ENCODE measurements around the gene PRAC1. TPM values are rescaled to one million over a fixed set of nuclear protein-coding genes. Genes with fewer than 3 reads are reported as not detected.

PRAC1 gene
- total and polyA plus RNA-seq, 12 donors, result 2.7 TPM; not detected in 11

DNA sequence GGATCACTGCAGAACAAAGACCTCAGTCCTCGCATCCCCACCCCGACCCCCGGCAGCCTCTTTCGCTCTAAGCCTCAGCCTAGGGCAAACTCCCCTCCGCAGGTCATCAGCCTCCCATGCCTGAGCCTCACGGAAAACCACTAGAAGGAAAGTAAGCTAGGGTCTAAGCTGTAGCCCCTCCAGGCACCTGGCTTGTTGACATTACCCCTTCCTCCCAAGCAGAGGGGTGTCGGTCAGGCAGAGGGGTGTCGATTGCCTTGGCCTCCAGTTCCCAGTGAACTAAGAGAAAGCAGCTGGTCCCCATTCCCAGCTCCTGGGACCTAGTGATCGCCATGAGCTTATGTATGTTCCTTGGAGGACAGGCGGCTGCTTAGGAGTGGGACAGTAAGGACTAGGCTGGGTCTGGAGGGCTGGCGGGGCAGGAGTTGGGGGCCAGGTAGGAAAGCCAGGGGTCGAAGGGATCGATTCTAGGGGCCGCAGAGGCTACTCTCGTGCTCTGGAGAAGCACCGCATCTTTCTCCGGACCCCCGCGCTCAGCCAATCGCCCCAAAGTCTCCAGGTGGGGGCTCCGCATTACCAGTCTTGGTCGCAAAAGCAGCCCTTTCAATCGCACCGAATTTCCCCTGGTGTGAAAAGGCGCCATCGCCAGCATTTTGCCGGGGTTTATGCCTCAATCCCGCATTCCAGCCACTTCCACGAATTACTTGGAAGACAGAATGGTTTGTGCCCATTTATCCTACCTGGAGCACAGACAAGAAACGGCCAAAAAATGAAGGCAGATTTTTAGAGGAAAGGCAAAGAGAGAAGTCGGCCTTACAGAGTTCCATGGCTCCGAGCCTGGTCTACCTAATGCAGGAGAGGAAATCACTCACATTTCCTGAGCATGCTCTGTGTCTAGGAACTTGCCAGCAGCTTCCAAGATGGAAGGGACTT lies 27.6 kb upstream of the PRAC1 start:
- Histone ChIP-seq H3K4me3 (no peak overlapping the region), H3K9me3 (replicated peaks in 1 of 3) (peaks cover 0 to 4% (median 0%) of the 10 kb centered on the region in 3 donors), H3K27me3 (peaks cover 98% of the 10 kb centered on the region), H3K4me1 (replicated peaks in 1 of 2) (peaks cover 0 to 17% of the 10 kb centered on the region in 2 donors), H3K27ac (no peak overlapping the region), H3K36me3 (replicated peaks in 1 of 2) (no peaks in the 10 kb centered on the region)
- no peak for DNase-seq
- intact Hi-C loops (cut with DNase I), result no loop called here
- TF ChIP-seq CTCF (IDR thresholded peaks at IDR 0.05) (no peak), POLR2A (IDR thresholded peaks at IDR 0.05) (no peak)
- 8 to 12% (median 9%) methylated on average over 16 to 32 of the region's 32 CpGs for WGBS, 4 donors

DNA sequence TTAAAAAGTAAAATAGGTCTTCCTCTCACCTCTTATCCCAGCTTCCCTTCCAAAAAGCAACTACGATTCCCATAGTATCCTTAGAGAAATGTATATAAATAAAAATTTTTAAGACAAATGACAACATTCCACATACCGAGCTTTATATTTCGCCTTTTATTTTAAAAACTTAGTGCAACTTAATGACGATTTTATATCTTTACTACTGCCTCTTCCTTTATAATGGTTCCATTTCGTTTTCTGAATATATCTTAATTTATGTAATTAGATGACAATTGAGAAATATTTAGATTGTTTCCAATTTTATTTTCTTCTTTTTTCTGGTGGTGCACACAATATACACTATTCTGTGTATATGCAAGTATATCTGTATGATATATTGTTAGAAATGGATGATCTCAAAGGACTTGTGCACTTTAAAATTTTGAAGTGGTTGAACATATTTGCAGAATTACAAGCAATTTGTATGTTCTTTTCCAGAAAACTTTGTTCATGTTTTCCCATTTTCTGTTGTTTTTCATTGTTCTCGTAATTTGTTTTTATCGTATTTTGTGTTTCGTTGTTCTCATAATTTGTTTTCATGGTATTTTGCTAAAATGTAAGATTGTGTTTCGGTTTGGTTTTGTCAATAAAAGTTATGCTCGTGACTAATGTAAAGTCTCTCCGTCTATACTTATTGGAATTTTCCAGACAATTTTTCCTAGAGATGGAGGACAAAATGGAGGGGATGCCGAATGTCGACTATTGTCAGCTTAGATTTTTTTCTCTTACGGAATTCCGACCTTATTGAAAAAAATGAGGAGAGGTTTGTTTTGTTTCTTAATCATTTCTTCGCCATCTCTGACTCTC lies 26.6 kb upstream of the PRAC1 start:
- peaks cover 0 to 8% of the 10 kb centered on the region in 2 donors for H3K4me1 ChIP-seq (replicated peaks in 1 of 2)
- no peak for DNase-seq
- TF ChIP-seq POLR2A (IDR thresholded peaks at IDR 0.05), result no peak
- peaks cover 98% of the 10 kb centered on the region for H3K27me3 ChIP-seq
- 22 to 34% (median 31%) methylated on average over 16 of the region's 16 CpGs for WGBS, 4 donors
- H3K27ac ChIP-seq, result no peak overlapping the region
- no peaks in the 10 kb centered on the region for H3K36me3 ChIP-seq (replicated peaks in 1 of 2)
- H3K4me3 ChIP-seq, result no peak overlapping the region
- peaks cover 0 to 4% (median 0%) of the 10 kb centered on the region in 3 donors for H3K9me3 ChIP-seq (replicated peaks in 1 of 3)
- intact Hi-C loops (cut with DNase I), result no loop called here

- peaks cover 98% of the 10 kb centered on the region for H3K27me3 ChIP-seq
- DNase-seq, result no peak
- WGBS, 4 donors, result 10 to 16% (median 12%) methylated on average over 23 to 53 of the region's 53 CpGs
- H3K27ac ChIP-seq, result no peak overlapping the region
- TF ChIP-seq CTCF (IDR thresholded peaks at IDR 0.05) (no peak), POLR2A (IDR thresholded peaks at IDR 0.05) (no peak)
- H3K4me1 ChIP-seq (replicated peaks in 1 of 2), result no peaks in the 10 kb centered on the region
- H3K9me3 ChIP-seq (replicated peaks in 1 of 3), result peaks cover 0 to 4% (median 0%) of the 10 kb centered on the region in 3 donors
- no peak overlapping the region for H3K4me3 ChIP-seq
- no peaks in the 10 kb centered on the region for H3K36me3 ChIP-seq (replicated peaks in 1 of 2)
- intact Hi-C loops (cut with DNase I), result no loop called here
These were observed 25.4 kb upstream of the PRAC1 start for GRCh38 chr17:48747445-48748363.

DNA sequence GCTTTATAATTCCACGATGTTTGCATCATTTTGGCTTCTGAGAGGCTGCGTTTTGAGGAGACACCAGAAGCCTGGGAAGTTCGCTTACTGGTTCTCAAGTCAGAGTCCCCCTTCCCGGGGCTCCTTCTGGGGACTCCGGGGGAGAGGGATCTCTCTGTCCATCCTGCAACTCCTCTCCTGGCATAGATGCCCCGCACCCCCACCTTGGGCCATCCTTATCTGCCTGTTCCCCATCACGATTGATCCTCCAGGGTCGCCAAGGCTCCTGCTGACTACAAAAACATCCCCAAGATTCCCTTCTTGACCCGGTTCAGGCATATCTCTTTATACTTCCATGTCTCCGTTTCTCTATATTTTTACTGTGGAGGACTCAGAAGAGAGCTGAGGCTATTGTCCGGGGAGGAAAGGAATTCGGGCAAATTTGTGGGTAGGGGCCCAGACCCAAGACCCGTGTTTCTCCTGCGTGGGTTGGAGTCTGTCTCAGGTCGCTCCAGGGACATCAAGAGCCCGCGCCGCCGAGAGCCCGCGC lies 24.7 kb upstream of the PRAC1 start:
- intact Hi-C loops (cut with DNase I), result no loop called here
- H3K27me3 ChIP-seq, result peaks cover 98% of the 10 kb centered on the region
- 3 to 8% (median 7%) methylated on average over 16 to 21 of the region's 21 CpGs for WGBS, 4 donors
- peaks cover 0 to 4% (median 0%) of the 10 kb centered on the region in 3 donors for H3K9me3 ChIP-seq (replicated peaks in 1 of 3)
- no peaks in the 10 kb centered on the region for H3K36me3 ChIP-seq (replicated peaks in 1 of 2)
- no peak overlapping the region for H3K4me3 ChIP-seq
- no peak overlapping the region for H3K27ac ChIP-seq
- no peaks in the 10 kb centered on the region for H3K4me1 ChIP-seq (replicated peaks in 1 of 2)
- TF ChIP-seq CTCF (IDR thresholded peaks at IDR 0.05) (no peak), POLR2A (IDR thresholded peaks at IDR 0.05) (no peak)
- no peak for DNase-seq

Measured in adrenal gland (tissue), 12 donors.